ENCODE results near the gene ACSL1. TPM values are rescaled to one million over a fixed set of nuclear protein-coding genes. Genes with fewer than 3 reads are reported as not detected.

The ACSL1 gene
- total RNA-seq, 1 donor from 2014 or later = 316 TPM

DNA sequence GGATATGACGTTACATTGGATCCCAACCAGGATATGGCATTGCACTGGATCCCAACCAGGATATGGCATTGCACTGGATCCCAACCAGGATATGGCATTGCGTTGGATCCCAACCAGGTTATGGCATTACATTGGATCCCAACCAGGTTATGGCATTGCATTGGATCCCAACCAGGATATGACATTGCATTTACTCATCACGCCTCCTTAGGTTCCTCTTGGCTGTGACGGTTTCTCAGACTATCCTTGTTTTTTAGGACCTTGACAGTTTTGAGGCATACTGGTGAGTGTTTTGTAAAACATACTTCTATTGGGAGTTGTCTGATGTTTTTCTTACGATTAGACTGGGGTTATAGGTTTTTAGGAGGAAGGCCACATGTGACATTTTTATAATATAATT lies 5.4 kb upstream of the ACSL1 start:
- TF ChIP-seq CTCF (IDR thresholded peaks at IDR 0.05; ENCODE audit: borderline replicate concordance) = no peak
- peaks cover 10% of the 10 kb centered on the region for H3K4me1 ChIP-seq
- no peak overlapping the region for H3K27ac ChIP-seq (replicated peaks)
- no peak for DNase-seq
- H3K36me3 ChIP-seq = no peaks in the 10 kb centered on the region
- H3K27me3 ChIP-seq (ENCODE audit: low read depth) = no peaks in the 10 kb centered on the region
- intact Hi-C loops (cut with micrococcal nuclease) = no loop called here
- no peaks in the 10 kb centered on the region for H3K9me3 ChIP-seq (replicated peaks)
- no peak overlapping the region for H3K4me3 ChIP-seq

- Histone ChIP-seq H3K27me3 (ENCODE audit: low read depth) (no peaks in the 10 kb centered on the region), H3K4me1 (peaks cover 48% of the 10 kb centered on the region), H3K9me3 (replicated peaks) (no peaks in the 10 kb centered on the region), H3K4me3 (peak overlapping the region; percentile 73), H3K27ac (replicated peaks) (peak overlapping the region; percentile 95), H3K36me3 (no peaks in the 10 kb centered on the region)
- DNase-seq = no peak
- no peak for TF ChIP-seq CTCF (IDR thresholded peaks at IDR 0.05; ENCODE audit: borderline replicate concordance)
- intact Hi-C loops (cut with micrococcal nuclease) = no loop called here
Measured at GRCh38 chr4:184826691-184827270, 1.0 kb upstream of the ACSL1 start.

GRCh38 chr4:184825141-184825895 lies 450 bp downstream of the ACSL1 start:
- peak overlapping the region; percentile 73 for H3K4me3 ChIP-seq
- peaks cover 63% of the 10 kb centered on the region for H3K4me1 ChIP-seq
- intact Hi-C loops (cut with micrococcal nuclease) = no loop called here
- DNase-seq = no peak
- no peak for TF ChIP-seq CTCF (IDR thresholded peaks at IDR 0.05; ENCODE audit: borderline replicate concordance)
- no peaks in the 10 kb centered on the region for H3K36me3 ChIP-seq
- H3K9me3 ChIP-seq (replicated peaks) = no peaks in the 10 kb centered on the region
- H3K27me3 ChIP-seq (ENCODE audit: low read depth) = no peaks in the 10 kb centered on the region
- peak overlapping the region; percentile 95 for H3K27ac ChIP-seq (replicated peaks)

DNA sequence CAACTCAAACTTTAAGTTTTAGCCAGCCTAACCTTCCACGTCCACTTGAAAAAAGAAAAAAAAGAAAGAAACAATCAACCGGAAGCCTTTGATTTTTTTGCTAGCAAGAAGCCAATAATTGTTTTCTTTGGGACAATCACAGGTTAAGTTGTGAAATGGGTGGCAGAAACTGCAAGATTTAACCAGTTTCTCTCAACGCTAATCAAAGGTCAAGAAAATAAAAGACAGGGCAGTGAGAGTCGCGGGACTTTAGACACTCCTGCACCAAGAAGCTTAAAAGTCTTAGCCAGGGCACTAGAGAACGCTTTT lies 1.0 kb downstream of the ACSL1 start:
- peak overlapping the region; percentile 73 for H3K4me3 ChIP-seq
- no peaks in the 10 kb centered on the region for H3K9me3 ChIP-seq (replicated peaks)
- intact Hi-C loops (cut with micrococcal nuclease) = no loop called here
- no peak for DNase-seq
- TF ChIP-seq CTCF (IDR thresholded peaks at IDR 0.05; ENCODE audit: borderline replicate concordance) = no peak
- peaks cover 69% of the 10 kb centered on the region for H3K4me1 ChIP-seq
- peak overlapping the region; percentile 95 for H3K27ac ChIP-seq (replicated peaks)
- no peaks in the 10 kb centered on the region for H3K27me3 ChIP-seq (ENCODE audit: low read depth)
- H3K36me3 ChIP-seq = no peaks in the 10 kb centered on the region

DNA sequence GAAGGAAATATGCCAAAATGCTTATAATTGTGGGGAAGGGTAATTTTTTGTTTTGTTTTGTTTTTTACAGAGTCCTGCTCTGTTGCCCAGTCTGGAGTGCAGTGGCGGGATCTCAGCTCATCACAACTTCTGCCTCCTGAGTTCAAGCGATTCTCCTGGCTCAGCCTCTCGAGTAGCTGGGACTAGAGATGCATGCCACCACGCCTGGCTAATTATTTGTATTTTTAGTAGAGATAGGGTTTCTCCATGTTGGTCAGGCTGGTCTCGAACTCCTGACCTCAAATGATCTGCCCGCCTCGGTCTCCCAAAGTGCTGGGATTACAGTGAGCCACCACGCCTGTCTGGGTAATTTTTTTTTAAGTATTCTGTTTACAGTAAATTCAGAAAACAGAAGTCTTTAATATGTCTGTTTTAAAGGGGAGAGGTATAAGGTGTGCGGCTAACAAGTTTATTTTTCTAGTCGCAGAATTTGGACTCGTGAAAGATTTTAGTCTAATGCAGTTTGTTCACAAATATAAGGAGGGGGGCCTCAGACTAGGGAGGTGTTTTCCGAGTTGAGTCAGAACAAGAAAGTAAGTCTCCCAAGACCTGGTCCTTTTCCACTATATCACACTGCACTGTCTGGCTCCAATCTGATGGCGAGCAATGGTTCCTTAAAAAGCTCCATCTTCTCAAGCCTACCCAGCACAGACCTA lies 1.5 kb downstream of the ACSL1 start:
- intact Hi-C loops (cut with micrococcal nuclease) = no loop called here
- H3K36me3 ChIP-seq = no peaks in the 10 kb centered on the region
- no peak for TF ChIP-seq CTCF (IDR thresholded peaks at IDR 0.05; ENCODE audit: borderline replicate concordance)
- H3K4me3 ChIP-seq = peak overlapping the region; percentile 73
- peaks cover 74% of the 10 kb centered on the region for H3K4me1 ChIP-seq
- DNase-seq = no peak
- peak overlapping the region; percentile 95 for H3K27ac ChIP-seq (replicated peaks)
- H3K27me3 ChIP-seq (ENCODE audit: low read depth) = no peaks in the 10 kb centered on the region
- no peaks in the 10 kb centered on the region for H3K9me3 ChIP-seq (replicated peaks)
